GM13977 (cell line): ENCODE data around the gene SH3BP4.

Experiments
- DNase-seq: peaks from one replicate; pipeline ENCODE4 v3.0.0; 2012; ENCODE audit warnings: low spot score
- in situ Hi-C: fragments of 300-500 bp; cut with MboI; formaldehyde crosslinking; loops from one replicate; pipeline ENCODE4 v1.12.0; 2022; ENCODE audit warnings: low sequenced_read_pairs, low pct_unique_long_range_greater_than_20kb, mixed read lengths, inconsistent platforms; ENCODE audit not compliant: unreplicated experiment
- TF ChIP-seq, protein P1 (sequence below): IDR thresholded peaks from 2 replicates; pipeline ENCODE4 v1.5.1; 2012; ENCODE audit warnings: mild to moderate bottlenecking, control low read depth; ENCODE audit not compliant: insufficient read depth; ENCODE audit errors: extremely low read depth, missing control alignments

Gene SH3BP4

DNA sequence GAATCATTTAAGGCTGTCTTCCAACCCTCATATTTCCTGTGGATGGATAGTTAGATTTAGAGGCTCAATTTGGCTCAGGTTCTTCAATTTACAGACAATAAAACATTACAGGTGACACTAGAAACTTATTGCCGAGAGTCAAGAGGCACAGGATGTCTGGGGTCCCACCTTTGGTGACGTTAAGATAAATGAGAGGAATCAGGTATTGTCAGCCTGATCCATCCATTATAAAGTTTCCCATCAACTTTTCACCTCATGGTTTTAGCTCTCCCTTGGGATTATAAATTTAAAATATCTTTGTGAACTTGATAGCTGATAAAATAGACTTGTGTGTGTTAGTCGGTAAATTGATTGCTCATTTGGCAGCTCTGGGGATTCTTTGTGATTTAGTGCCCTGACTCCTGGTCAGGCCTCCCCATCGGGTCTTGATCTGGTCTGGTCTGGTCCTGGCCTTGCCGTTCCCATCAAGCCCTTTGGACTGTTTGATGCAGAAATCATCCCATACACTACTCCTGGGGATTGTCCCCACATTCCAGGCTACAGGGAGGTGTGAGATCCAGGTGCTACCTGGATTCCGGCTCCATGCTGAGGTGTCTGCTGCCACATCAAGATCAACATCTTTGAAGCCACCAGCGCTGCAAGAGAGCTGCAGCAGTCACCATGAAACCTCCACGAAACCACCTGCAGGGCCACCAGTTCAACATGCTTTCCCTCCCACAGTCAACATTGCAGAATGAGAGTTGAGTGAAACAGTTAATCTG is 130.9 kb downstream of the SH3BP4 start:
- in situ Hi-C loops = no loop called here
- TF ChIP-seq, protein P1, sequence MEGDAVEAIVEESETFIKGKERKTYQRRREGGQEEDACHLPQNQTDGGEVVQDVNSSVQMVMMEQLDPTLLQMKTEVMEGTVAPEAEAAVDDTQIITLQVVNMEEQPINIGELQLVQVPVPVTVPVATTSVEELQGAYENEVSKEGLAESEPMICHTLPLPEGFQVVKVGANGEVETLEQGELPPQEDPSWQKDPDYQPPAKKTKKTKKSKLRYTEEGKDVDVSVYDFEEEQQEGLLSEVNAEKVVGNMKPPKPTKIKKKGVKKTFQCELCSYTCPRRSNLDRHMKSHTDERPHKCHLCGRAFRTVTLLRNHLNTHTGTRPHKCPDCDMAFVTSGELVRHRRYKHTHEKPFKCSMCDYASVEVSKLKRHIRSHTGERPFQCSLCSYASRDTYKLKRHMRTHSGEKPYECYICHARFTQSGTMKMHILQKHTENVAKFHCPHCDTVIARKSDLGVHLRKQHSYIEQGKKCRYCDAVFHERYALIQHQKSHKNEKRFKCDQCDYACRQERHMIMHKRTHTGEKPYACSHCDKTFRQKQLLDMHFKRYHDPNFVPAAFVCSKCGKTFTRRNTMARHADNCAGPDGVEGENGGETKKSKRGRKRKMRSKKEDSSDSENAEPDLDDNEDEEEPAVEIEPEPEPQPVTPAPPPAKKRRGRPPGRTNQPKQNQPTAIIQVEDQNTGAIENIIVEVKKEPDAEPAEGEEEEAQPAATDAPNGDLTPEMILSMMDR = no peak
- no peak for DNase-seq

DNA sequence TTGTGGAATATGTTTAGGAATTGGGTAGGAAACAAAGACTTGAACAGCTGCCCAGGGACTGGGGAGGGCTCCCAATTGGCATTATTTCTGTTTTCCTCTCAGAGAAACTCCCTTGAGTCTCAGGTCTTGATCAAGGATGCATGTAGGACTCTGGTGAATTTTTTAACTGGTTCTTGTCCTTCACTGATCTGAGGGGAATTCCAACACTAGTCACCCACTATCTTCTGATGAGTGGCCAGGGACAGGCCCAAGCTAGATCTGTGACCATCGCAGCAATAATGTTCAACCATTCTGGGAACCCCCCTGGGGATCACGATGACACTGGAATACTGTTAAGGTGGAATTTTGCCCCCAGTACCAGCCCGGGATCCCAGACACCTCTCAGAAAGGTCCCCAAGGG is 132.0 kb downstream of the SH3BP4 start:
- TF ChIP-seq, protein P1 = no peak
- in situ Hi-C loops = no loop called here
- peak; percentile 32 for DNase-seq

DNA sequence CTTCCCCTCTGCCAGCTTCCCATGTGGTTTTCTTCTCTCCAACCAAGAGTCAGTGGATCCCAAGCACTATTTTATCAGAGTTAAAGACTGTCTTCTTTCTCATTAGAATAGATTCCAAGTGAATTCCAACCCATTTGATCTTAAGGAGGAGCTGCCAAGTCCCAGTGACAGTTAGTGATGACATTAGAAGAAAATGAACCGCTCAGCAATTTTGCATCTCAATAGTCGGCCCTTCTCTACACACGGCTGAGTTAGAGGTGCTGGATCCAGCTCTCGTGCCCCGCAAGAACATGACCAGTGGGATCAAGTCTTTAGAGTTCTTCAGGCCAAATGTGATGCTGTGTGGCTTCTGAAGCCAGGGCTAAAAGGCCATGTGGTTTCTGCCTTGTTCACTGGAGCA is 132.6 kb downstream of the SH3BP4 start:
- TF ChIP-seq, protein P1 = no peak
- no peak for DNase-seq
- in situ Hi-C loops = no loop called here

DNA sequence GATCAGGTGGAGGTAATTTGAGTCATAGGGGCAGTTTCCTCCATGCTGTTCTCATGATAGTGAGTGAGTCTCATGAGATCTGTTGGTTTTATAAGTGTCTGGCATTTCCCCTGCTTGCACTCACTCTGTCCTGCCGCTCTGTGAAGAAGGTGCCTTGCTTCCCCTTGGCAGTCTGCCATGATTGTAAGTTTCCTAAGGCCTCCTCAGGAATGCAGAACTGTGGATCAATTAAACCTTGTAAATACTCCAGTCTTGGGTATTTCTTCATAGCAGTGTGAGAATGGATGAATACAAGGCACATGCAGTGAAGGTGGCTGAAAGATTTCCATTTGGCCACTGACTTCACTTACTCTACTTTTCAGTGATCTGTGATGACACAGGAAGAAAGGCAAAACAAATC is 133.7 kb downstream of the SH3BP4 start:
- no peak for DNase-seq
- TF ChIP-seq, protein P1 = no peak
- in situ Hi-C loops = no loop called here

DNA sequence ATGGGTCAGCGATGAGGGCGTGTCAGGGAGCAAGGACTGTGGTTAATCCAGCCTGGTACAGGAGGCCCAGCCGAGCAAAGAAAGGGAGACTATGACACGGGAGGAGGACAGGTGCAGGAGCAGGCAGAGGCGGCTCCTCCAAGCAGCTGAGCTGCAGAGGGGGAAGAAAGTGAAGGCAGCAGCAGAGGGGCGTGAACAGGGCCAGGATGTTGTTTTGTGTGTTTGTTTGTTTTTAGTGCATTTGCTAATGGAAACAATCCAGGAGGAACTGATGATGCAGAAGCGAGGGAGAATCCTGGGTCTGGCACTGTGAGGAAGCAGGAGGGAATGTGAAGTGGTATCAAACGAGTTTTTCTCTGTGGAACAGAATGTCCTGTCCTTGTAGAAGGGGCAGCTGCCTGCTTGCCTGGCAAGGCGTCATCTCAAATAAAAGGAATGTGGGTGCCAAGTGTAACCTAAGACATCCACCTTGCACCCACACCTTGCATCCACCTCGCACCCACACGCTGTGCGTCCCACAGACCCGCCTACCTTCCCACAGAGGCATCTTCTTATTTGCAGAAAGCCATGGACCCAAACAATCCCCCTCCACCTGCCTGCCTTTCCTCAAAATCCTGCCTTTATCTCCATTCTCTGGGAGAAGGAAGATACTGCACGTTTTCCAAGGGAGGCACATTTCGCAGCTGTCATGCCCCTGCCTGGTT is 134.8 kb downstream of the SH3BP4 start:
- in situ Hi-C loops = no loop called here
- TF ChIP-seq, protein P1 = no peak
- no peak for DNase-seq

DNA sequence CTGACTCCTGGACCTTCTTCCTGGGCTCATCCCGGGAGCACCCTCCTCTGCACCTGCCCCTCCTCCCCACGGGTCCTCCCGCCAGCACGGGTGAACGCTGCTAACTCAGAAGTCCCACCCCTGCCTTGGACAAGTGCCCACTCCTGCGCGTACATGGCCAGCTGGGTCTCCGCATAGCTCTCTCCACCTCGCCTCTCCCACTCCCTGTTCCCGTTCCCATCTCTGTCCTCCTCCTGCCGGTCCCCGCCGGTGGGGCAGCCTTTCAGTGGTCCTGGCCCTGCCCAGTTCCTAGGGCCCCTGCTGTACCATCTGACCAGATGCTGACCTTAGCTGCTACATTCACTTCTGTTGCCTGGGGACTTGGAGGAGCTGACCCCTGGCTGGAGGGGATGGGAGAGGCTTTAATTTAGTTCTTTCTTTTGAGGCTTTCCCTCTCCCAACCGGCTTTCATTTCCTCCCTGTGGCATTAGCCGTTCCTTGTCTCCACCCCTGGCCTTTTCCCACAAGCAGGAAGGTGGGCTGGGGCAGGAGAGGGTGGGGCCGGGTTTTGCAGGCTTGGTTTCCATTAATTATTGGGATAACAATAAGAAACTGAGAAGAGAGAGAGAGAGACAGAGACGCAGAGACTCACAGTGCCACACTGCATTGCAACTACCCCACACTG is 136.1 kb downstream of the SH3BP4 start:
- DNase-seq = no peak
- in situ Hi-C loops = no loop called here

More for the DNA sequence above, 136.1 kb downstream of the SH3BP4 start:
- TF ChIP-seq, protein P1 = no peak
